Naive thymus-derived CD8-positive, alpha-beta T cell (primary cell): ENCODE data around the gene CELF1. TPM values are rescaled to one million over a fixed set of nuclear protein-coding genes. Genes with fewer than 3 reads are reported as not detected.
A peak's percentile ranks its signal among the peaks of the same experiment; 100 is the strongest.
"Not testable (repeated sequence)": the region's sequence is repeated elsewhere in the genome, so short reads cannot be mapped to it uniquely, and the experiment has no call there.

Source experiments
- ATAC-seq, 2 donors: fragments of 150-1000 bp; cut with Tn5 transposase in 1 of 2; sonication (Bioruptor Pico), chemical (Tn5 transposase) in 1 of 2; 1 replicate in 1 of 2; 2 replicates in 1 of 2; pipeline ENCODE4 v1.10.0; 2021; ENCODE audit warnings: mild to moderate bottlenecking in 2 of 2, moderate library complexity in 2 of 2
- POLR2A ChIA-PET: fragments of 350-600 bp; sonication (Branson Sonifier 250); formaldehyde crosslinking; loops from one replicate; lab custom pipeline; 2021; ENCODE audit warnings: antibody characterized with exemption; lab: Charles Lee
- DNase-seq, 10 donors: peaks; one replicate each; pipeline versions ENCODE4 v3.0.0 to v3.0.0-alpha.2; 2020 to 2022
- H3K27ac Mint-ChIP-seq, 10 donors: one replicate each; pipeline ENCODE4 v1.8.0; 2020 to 2022; ENCODE audit warnings: mild to moderate bottlenecking in 10 of 10, mixed read lengths in 10 of 10, moderate library complexity in 4 of 10, inconsistent platforms in 1 of 10
- H3K27me3 Mint-ChIP-seq, 5 donors: one replicate each; pipeline ENCODE4 v1.8.0; 2021 to 2022; ENCODE audit warnings: mixed read lengths in 5 of 5
- H3K36me3 Mint-ChIP-seq, 3 donors: one replicate each; pipeline ENCODE4 v1.8.0; 2020 to 2022; ENCODE audit warnings: mixed read lengths in 3 of 3, mild to moderate bottlenecking in 2 of 3, inconsistent platforms in 1 of 3
- H3K4me1 Mint-ChIP-seq, 4 donors: one replicate each; pipeline ENCODE4 v1.8.0; 2021 to 2022; ENCODE audit warnings: mixed read lengths in 4 of 4
- H3K4me3 Mint-ChIP-seq, 10 donors: one replicate each; pipeline ENCODE4 v1.8.0; 2020 to 2022; ENCODE audit warnings: mild to moderate bottlenecking in 10 of 10, mixed read lengths in 10 of 10, moderate library complexity in 6 of 10, inconsistent platforms in 1 of 10
- H3K9me3 Mint-ChIP-seq, 9 donors: one replicate each; pipeline ENCODE4 v1.8.0; 2020 to 2022; ENCODE audit warnings: mixed read lengths in 9 of 9, mild to moderate bottlenecking in 3 of 9, inconsistent platforms in 1 of 9, moderate library complexity in 1 of 9
- polyA plus RNA-seq, 3 donors: library from polyadenylated mRNA; unstranded; fragments of 300-500 nt; fragmentation: Illumina TruSeq; gene quantifications; one replicate each; pipeline ENCODE4 v1.2.3, GENCODE V29; 2021
- total RNA-seq, 8 experiments: library from RNA in 2 of 8; stranded (reverse) in 2 of 8; gene quantifications; one replicate each; pipeline ENCODE4 v1.2.3 and lab custom pipeline; 2021 to 2026

Gene CELF1
- total and polyA plus RNA-seq, 5 experiments from 2014 or later = 45.3 to 138 (median 79.3) TPM

DNA sequence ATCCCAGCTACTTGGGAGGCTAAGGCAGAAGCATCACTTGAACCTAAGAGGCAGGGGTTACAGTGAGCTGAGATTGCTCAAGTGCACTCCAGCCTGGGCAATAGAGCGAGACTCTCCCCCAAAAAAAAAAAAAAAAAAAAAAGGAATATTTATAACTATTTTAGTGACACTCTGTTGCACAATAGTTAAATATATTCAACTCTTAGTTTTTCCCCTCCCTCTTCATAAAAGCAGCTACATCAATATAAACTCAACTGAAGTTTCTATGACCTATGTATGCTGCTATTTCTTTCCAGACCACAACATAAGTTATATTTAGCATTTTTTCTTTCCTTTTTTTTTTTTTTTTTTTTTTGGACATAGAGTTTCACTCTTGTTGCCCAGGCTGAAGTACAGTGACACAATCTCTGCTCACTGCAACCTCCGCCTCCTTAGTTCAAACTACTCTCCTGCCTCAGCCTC lies 19.2 kb downstream of the CELF1 start:
- H3K4me1 Mint-ChIP-seq = peaks cover 14 to 72% (median 54%) of the 10 kb centered on the region in 4 donors
- POLR2A ChIA-PET = interaction anchor here (1.7 kb wide), 1 partner anchor 45 kb away, joined by 4 read pairs; the partner anchor contains the start of genes KBTBD4 and NDUFS3
- H3K4me3 Mint-ChIP-seq = no peak overlapping the region
- ATAC-seq (no peak), DNase-seq (no peak)
- peaks cover 0 to 40% (median under 1%) of the 10 kb centered on the region in 3 donors for H3K36me3 Mint-ChIP-seq
- H3K9me3 Mint-ChIP-seq = no peaks in the 10 kb centered on the region
- H3K27ac Mint-ChIP-seq = peak overlapping the region in 2 of 10 donors; percentile 19 to 43
- H3K27me3 Mint-ChIP-seq = no peaks in the 10 kb centered on the region

GRCh38 chr11:47532597-47533213 lies 20.2 kb downstream of the CELF1 start:
- Mint-ChIP-seq H3K36me3 (peaks cover 0 to 46% (median 0%) of the 10 kb centered on the region in 3 donors), H3K4me3 (peak overlapping the region in 2 of 10 donors; percentile 3 to 38), H3K4me1 (peaks cover 16 to 69% (median 50%) of the 10 kb centered on the region in 4 donors), H3K27ac (peak overlapping the region in 7 of 10 donors; percentile 13 to 78 (median 47)), H3K27me3 (no peaks in the 10 kb centered on the region), H3K9me3 (no peaks in the 10 kb centered on the region)
- ATAC-seq (peak in 1 of 2 donors; percentile 35), DNase-seq (no peak)
- POLR2A ChIA-PET = no interaction called here

- peaks cover 0 to 43% (median 0%) of the 10 kb centered on the region in 3 donors for H3K36me3 Mint-ChIP-seq
- H3K27me3 Mint-ChIP-seq = no peaks in the 10 kb centered on the region
- peak overlapping the region in 6 of 10 donors; percentile 16 to 77 (median 60) for H3K27ac Mint-ChIP-seq
- H3K4me3 Mint-ChIP-seq = no peak overlapping the region
- DNase-seq = no peak
- no peak for ATAC-seq
- H3K9me3 Mint-ChIP-seq = no peaks in the 10 kb centered on the region
- POLR2A ChIA-PET = no interaction called here
- peaks cover 14 to 67% (median 53%) of the 10 kb centered on the region in 4 donors for H3K4me1 Mint-ChIP-seq
These were observed 21.3 kb downstream of the CELF1 start for GRCh38 chr11:47531666-47532065.

- DNase-seq, H3K9me3 Mint-ChIP-seq, POLR2A ChIA-PET, ATAC-seq, H3K27me3 Mint-ChIP-seq: not testable (repeated sequence)
- Mint-ChIP-seq H3K4me3 (peak overlapping the region in 2 of 10 donors; percentile 18 to 57), H3K36me3 (peaks cover 0 to 44% (median 0%) of the 10 kb centered on the region in 3 donors), H3K4me1 (peaks cover 15 to 73% (median 59%) of the 10 kb centered on the region in 4 donors), H3K27ac (peak overlapping the region in 9 of 10 donors; percentile 16 to 83 (median 71))
These were observed 22.2 kb downstream of the CELF1 start for GRCh38 chr11:47530721-47531120.

DNA sequence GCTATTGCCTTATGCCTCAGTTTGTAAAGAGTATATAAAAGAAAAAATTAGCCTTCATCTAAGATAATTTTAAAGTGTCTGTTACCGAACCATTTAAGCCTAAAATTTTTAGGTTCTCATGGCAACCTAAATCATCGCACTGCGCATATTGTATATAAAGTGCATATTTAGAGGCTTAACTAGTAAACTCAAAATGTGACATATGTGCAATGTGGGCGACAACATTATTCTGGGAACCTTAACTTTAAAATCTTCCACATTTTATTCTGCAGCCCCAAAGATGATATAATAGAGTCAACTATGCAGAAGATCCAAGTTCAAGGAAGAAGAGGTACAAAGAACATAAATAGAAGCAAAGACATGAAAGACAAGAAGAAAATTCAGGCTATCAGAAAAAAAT lies 23.0 kb downstream of the CELF1 start:
- Mint-ChIP-seq H3K4me3 (no peak overlapping the region), H3K9me3 (no peaks in the 10 kb centered on the region)
- POLR2A ChIA-PET = no interaction called here

DNA sequence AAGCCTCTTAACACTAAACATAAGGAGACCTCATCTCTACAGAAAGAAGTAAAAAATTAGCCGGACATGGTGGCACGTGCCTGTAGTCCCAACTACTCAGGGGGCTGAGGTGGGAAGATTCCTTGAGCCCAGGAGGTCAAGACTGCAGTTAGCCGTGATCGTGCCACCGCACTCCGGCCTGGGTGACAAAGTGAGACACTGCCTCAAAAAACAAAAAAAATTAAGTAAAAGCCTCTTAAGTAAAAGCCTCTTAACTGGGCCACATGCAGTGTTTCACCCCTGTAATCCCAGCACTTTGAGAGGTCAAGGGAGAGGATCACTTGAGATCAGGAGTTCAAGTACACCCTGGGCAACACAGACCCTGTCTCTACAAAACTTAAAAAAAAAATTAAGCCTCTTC lies 25.7 kb downstream of the CELF1 start:
- Mint-ChIP-seq H3K9me3 (no peaks in the 10 kb centered on the region), H3K4me3 (no peak overlapping the region), H3K27ac (peak overlapping the region in 7 of 10 donors; percentile 37 to 90 (median 67)), H3K4me1 (peaks cover 33 to 79% (median 71%) of the 10 kb centered on the region in 4 donors), H3K27me3 (no peaks in the 10 kb centered on the region), H3K36me3 (peaks cover 0 to 28% (median 0%) of the 10 kb centered on the region in 3 donors)
- POLR2A ChIA-PET = no interaction called here
- ATAC-seq = no peak
- DNase-seq = no peak

More for the DNA sequence above, 23.0 kb downstream of the CELF1 start:
- DNase-seq (no peak), ATAC-seq (no peak)
- Mint-ChIP-seq H3K27ac (peak overlapping the region in 9 of 10 donors; percentile 7 to 83 (median 71)), H3K27me3 (no peaks in the 10 kb centered on the region), H3K4me1 (peaks cover 18 to 75% (median 63%) of the 10 kb centered on the region in 4 donors), H3K36me3 (peaks cover 0 to 41% (median 0%) of the 10 kb centered on the region in 3 donors)

- DNase-seq, POLR2A ChIA-PET, H3K9me3 Mint-ChIP-seq, ATAC-seq, H3K27me3 Mint-ChIP-seq: not testable (repeated sequence)
- H3K36me3 Mint-ChIP-seq = peaks cover 0 to 28% (median 0%) of the 10 kb centered on the region in 3 donors
- peak overlapping the region in 6 of 10 donors; percentile 18 to 76 (median 44) for H3K4me3 Mint-ChIP-seq
- peaks cover 33 to 79% (median 65%) of the 10 kb centered on the region in 4 donors for H3K4me1 Mint-ChIP-seq
- H3K27ac Mint-ChIP-seq = peak overlapping the region; percentile 80 to 97 (median 90)
These were observed 26.9 kb downstream of the CELF1 start for GRCh38 chr11:47526032-47526431.

GRCh38 chr11:47524291-47524874 lies 28.5 kb downstream of the CELF1 start:
- Mint-ChIP-seq H3K4me1 (peaks cover 34 to 81% (median 65%) of the 10 kb centered on the region in 4 donors), H3K9me3 (no peaks in the 10 kb centered on the region), H3K36me3 (peaks cover 0 to 30% (median 2%) of the 10 kb centered on the region in 3 donors), H3K27me3 (no peaks in the 10 kb centered on the region), H3K27ac (peak overlapping the region; percentile 86 to 97 (median 93)), H3K4me3 (peak overlapping the region; percentile 34 to 87 (median 73))
- ATAC-seq (peak; percentile 68 to 76), DNase-seq (peak in 9 of 10 donors; percentile 10 to 71 (median 45))
- POLR2A ChIA-PET = interaction anchor here (1.2 kb wide), 1 partner anchor 10 kb away, joined by 3 read pairs; no protein-coding TSS in a partner anchor

DNA sequence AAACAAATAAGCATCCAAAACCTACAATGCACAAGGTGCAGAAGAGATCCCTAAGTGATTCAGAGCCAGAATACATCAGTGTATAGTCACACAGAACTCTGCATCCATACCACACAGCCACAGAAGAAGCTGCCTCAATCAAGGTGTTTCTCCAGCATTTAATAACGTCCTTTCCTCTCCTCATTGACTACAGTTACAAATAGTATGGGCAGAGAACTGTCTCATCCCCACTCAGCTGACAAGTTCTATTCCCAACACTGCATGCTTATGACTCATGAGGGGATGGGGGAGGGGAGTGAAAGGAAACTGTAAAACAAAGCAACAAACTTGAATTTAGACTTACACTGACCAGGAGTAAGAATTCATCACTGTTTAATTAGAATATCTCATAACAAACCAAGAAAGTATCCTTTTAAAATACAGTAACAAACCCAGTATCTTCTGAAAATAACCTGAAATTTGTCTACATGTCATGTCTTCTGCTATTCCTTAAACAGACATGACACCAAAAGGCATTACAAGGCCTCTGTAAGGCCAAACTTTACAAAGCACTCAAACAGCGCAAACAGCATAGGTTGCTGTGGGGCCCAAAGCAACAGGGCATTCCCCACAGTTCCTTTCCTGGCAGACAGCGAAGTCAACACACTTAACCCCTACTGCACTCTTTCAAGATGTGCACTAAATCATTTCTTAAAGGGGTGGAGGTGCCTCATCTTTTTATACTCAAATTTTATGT lies 29.3 kb downstream of the CELF1 start:
- H3K27ac Mint-ChIP-seq = peak overlapping the region; percentile 86 to 97 (median 93)
- POLR2A ChIA-PET = interaction anchor here (1.2 kb wide), 1 partner anchor 9 kb away, joined by 3 read pairs; no protein-coding TSS in a partner anchor

GRCh38 chr11:47518212-47518964 lies 34.5 kb downstream of the CELF1 start:
- Mint-ChIP-seq H3K4me1 (peaks cover 33 to 91% (median 72%) of the 10 kb centered on the region in 4 donors), H3K27ac (peak overlapping the region; percentile 39 to 88 (median 78)), H3K27me3 (no peaks in the 10 kb centered on the region), H3K9me3 (no peaks in the 10 kb centered on the region), H3K36me3 (peaks cover 0 to 30% (median 2%) of the 10 kb centered on the region in 3 donors), H3K4me3 (peak overlapping the region in 9 of 10 donors; percentile 7 to 57 (median 37))
- POLR2A ChIA-PET = no interaction called here
- ATAC-seq = peak; percentile 20 to 38
- peak in 1 of 10 donors; percentile 9 for DNase-seq

More for the DNA sequence above, 29.3 kb downstream of the CELF1 start:
- H3K36me3 Mint-ChIP-seq = peaks cover 0 to 31% (median 2%) of the 10 kb centered on the region in 3 donors
- no peaks in the 10 kb centered on the region for H3K27me3 Mint-ChIP-seq
- DNase-seq (peak in 9 of 10 donors; percentile 22 to 69 (median 49)), ATAC-seq (peak; percentile 83 to 85)
- peak overlapping the region; percentile 43 to 87 (median 73) for H3K4me3 Mint-ChIP-seq
- H3K9me3 Mint-ChIP-seq = no peaks in the 10 kb centered on the region
- H3K4me1 Mint-ChIP-seq = peaks cover 35 to 87% (median 69%) of the 10 kb centered on the region in 4 donors

DNA sequence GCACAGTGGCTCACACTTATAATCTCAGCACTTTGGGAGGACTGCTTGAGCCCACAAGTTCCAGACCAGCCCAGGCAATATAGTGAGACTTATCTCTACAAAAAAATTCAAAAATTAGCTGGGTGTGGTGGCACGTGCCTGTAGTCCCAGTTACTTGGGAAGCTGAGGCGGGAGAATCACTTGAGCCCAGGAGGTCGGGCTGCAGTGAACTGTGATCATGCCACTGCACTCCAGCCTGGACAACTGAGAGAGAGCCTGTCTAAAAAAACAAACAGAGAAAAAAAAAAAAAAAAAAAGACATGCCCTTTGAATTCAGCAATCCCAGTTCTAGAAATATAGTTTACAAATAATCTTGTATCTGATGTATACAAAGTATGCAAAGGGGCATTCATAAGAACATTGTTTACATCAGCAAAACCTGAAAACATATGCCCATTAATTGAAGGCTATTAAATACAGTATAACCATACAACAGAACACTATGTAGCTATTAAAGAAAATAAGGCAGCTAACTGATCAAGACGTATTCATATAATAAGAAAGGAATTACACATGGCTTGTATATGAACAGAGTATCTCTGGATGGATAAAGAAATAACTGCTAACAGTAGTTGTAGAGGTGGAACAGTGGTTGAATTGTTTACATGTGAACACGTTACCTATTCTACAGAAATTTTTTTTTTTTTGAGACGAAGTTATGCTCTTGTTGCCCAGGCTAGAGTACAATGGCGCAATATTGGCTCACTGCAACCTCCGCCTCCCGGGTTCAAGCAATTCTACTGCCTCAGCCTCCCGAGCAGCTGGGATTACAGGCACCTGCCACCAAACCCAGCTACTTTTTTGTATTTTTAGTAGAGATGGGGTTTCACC lies 35.7 kb downstream of the CELF1 start:
- DNase-seq (no peak), ATAC-seq (no peak)
- Mint-ChIP-seq H3K4me1 (peaks cover 28 to 90% (median 69%) of the 10 kb centered on the region in 4 donors), H3K4me3 (peak overlapping the region in 2 of 10 donors; percentile 6 to 22), H3K9me3 (no peaks in the 10 kb centered on the region), H3K27me3 (no peaks in the 10 kb centered on the region), H3K36me3 (peaks cover 0 to 28% (median 2%) of the 10 kb centered on the region in 3 donors), H3K27ac (peak overlapping the region in 4 of 10 donors; percentile 37 to 84 (median 68))
- POLR2A ChIA-PET = no interaction called here
